GM18519 (cell line): ENCODE data around the gene BOK.

Experiments
- ATAC-seq: cut with Tn5 transposase; IDR thresholded peaks from one replicate; pipeline ENCODE4 v1.9.1; 2021; ENCODE audit warnings: mild to moderate bottlenecking, moderate library complexity; ENCODE audit not compliant: unreplicated experiment, low FRiP score

Gene BOK

DNA sequence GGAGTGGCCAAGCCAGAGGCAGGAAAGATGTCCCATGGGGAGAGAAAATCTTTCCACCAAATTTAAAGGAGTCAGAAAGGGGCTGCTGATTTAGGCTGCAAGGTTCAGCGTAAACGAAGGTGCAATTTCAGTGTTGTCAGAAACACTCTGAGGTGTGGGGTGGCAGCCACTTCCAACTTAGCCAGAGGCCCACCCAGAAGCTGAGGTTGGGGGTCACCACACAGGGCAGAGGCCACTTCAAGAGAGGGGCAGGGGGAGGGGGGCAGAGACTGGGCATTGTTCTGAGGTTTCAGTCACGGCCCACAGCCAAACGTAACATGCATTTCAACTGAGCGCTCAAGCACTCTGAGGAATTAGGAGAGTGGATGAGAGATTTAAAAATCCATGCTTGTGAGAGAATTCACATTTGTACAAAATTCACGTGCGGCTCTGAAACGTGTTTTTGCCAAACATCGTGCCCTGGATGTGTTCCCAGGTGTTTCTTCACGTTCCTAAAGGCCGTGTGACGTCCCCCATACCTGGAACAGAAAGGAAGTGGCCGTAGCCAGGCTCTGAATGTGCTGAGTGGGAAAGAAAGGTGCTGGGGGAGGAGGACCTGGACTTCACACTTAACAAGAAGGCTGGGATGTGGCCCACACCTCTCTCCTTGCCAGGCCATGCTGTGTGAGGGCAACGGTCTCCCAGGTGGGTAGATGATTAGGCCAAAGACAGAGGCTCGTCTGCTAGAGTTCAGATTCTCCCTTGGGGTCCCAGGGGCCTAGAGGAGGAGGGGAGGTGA is 19.5 kb upstream of the BOK start:
- no peak for ATAC-seq

DNA sequence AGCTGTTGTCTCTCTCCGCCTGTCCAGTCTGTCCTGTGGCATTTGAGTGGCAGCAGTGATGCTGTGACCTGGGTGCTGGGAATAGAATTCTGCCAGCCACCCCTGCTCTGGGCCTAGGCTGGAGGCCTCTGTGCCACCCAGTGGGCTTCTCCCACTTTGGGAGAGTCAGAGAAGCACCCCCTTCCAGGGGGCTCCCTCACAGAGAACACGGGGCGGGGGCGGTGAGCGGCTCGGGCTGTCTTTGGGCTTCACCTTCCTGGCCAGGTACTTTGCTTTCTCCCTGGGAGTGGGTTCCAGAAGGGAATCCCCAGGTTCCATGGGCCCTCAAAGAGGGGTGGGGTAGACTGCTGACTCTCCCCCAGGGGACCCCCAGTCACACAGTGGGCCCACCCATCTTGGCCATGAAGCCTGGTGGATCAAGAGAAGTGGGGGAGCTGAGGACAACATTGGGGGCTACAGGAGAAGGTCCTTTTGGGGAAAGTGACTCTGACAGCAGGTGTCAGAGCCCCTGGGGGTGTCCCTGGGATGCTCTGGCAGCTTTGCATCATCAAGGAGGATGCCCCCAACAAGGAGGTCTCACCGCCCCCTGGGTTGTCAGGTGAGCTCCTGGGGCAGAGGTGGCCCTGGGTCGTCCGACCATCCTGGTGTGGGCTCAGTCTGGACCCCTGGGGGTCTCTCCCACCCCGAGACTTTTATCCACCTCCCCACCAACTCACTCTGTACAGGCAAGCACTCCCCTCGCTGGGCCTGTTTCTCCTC is 18.8 kb upstream of the BOK start:
- no peak for ATAC-seq

DNA sequence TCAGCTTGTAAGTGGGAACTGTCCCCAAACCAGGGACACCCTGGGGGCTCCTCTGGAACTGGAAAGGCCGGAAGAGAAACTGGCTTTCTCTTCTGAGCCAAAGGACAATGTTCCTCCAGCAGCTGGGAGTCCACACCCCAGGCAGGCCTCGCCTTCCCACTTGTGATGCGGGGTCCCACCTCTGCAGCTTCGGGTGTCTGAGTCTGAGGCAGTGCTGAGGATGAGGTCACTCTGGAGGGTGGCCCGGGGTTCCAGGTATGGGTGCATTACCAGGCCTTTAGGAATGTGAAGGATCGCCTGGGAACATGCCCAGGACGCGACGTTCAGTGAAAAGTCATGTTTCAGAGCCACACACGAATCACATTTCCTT is 18.2 kb upstream of the BOK start:
- ATAC-seq, result no peak

DNA sequence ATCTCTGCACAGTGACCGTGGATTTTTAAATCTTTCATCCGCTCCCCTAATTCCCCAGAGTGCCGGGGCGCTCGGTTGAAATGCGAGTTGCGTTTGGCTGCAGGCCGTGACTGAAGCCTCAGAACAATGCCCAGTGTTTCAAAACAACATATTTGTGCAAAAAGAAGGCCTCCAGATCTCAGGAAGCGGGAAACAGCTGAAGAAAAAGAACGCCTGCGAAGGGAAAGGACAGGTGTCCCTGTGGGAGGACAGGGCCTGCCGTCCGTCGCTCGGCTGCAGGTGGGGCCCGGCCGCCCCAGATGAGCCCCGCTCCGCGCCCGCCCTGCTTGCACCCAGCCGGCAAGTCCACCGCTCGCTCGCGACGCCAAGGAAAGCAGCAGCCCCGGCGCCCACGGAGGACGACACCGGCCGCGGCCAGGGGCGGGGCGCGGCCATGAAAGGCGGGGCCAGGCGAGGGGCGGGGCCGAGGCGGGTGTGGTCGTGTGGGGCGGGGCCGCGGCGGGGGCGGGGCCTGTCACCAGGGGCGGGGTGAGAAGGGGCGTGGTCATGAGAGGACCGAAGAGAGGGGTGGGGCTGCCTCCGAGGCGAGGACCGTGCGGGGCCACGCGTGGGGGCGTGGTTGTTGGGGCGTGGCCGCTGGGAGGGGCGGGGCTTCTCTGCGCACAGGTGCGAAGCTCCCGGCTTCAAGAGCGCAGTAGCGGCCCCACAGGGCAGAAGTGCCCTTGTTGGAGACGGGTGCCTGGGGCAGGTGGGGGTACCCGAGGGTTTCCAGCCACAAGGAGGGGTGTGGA is 17.6 kb upstream of the BOK start:
- ATAC-seq, result no peak

DNA sequence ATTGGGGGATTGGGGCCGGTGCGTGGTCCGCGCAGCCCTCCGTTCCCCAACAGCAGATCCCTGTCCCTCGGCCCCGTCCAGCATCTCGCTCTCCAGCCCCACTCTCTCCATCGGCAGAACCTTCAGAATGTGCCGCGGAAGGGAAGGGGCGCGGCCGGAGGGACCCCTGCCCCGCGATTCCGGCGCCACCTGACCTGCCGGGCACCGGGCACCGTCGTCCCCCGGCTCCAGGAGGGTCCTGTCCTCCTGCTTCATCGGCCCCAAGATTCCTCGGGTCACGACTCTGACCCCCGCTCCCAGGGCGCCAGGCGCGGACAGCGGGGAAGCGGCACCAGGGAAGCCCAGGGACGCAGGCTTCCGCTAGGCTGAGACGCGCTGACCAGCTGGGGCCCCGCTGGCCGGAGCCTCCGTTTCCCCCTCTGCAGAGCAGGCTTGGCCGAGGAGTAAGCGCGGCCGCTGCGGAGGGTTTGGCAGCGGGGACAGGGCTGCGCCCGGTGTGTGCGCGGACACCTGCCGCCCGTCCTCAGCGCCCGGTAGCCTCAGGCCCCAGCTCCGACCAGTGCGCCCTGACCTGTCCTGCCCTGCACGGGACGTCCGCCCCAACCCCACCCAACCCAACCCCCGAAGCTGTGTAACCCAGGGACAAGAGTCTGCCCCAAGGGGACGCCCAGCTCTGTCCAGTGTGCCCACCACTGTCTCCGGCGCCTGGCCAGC is 16.8 kb upstream of the BOK start:
- no peak for ATAC-seq

DNA sequence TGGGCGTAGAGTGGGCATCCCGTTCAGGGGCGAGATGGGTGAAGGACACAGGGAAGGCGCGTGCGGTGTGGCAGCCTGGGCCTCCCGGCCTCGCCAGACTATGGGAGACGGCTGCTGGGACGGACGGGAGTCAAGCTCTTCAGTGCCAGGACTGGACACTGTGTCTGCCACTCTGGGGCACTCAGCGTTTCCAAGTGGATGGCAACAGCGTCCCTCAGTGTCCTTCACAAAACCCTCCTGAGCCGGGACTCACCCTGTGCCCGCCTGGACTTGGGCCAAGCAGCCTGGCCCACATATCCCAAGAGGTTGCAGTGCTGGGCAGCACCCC is 16.3 kb upstream of the BOK start:
- no peak for ATAC-seq

DNA sequence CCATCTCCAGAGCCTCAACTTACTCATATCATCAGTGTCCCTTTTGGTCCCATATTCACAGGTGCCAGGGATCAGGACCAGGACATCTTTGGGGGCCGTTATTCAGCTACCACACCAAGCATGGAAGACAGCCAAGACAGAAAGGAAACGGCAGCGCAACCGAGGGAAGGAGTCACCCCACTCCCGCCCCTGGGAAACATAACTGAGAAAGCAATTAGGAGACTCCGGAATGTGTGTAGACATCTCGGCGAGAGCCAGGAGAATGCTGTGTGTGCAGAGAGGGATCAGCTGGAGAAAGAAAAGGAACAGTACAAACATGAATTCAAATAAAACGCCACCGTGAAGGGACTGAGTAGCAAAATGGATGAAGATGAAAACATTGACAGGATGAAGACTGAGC is 13.4 kb upstream of the BOK start:
- ATAC-seq, result no peak

DNA sequence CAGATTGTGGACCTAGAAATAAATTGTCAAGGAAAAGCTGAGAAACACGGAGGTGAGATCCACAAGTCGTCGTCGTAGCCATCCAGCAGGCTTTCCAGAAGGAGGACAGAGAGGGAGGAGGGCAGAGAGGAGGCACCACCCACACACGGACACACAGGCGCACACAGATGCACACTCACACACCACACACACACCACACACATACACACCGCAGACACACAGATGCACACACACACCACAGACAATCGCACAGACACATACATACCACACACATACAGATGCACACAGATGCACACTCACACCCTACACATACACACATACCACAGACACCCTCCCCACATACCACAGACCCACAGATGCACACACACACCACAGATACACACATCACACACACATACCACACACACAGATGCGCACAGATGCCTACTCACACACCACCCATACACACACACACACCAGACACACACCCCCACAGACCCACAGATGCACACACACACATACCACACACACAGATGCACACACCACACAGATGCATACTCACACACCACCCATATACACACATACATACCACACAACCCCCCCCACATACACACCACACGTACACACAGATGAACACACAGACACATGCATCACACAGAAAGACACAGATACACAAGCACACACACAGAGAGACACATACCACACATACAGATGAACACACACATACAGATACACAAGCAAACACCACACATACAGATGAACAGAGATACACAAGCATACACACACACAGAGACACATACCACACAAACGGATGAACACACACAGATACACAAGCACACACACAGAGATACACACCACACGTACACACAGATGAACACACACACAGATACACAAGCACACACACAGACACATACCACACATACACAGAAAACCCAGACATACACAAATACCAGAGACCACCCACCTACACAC is 12.7 kb upstream of the BOK start:
- no peak for ATAC-seq

DNA sequence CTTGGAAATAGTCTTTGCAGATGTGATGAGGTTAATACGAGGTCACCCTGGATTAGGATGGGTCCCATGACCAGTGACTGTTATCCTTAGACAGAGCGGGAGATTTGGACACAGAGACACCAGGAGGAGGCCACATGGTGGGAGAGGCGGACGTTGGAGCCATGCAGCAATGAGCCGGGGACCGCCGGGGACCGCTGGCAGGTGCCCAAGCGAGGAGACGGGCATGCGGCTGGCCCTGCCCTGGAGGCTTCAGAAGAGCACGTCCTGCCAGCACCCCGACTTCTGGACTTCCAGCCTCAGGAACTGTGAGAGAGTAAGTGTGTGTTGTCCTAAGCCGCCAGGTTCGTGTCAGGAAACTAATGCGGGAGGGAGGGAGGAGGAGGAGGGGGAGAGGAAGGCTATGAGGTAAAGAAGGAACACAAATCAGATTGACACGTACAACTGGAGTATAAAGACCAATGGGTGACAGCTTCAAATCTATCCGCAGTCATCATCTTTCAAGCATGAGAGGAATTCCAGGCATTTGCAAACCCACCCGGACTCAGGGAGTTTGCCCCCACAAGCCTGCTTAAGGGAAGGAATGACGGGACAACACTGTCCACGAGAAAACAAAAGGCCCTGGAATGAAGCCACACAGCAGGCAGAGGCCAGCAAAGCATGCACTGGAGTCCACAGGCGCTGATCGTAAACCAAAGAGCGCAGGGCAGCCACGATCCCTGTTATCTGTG is 11.6 kb upstream of the BOK start:
- no peak for ATAC-seq

DNA sequence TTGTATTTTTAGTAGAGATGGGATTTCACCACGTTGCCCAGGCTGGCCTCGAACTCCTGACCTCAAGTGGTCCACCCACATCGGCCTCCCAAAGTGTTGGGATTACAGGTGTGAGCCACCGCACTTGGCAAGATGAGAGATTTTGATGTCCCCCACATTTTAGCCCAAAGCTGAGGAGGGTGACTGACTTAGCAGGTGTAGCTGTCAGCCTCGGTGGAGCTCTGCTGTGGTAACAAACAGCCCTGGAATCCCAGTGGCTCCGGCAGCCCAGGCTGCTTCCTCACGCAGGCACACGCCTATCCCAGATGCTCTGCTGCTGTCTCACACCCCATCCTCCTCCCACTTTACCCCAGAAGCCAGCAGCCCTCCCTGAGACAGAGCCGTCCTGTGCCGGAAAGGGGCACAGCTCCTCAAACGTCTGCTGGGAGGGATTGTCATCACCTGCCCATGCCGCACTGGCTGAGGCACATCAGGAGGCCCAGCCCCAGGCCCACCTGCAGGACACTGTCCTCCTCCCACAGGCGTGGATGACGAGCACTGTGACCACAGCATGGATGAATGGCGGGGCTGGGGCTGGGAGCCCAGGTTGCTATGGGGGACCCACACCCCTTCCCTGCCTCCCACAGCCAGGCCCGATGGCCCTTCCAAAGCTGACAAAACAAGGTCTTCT is 10.6 kb upstream of the BOK start:
- ATAC-seq, result no peak

DNA sequence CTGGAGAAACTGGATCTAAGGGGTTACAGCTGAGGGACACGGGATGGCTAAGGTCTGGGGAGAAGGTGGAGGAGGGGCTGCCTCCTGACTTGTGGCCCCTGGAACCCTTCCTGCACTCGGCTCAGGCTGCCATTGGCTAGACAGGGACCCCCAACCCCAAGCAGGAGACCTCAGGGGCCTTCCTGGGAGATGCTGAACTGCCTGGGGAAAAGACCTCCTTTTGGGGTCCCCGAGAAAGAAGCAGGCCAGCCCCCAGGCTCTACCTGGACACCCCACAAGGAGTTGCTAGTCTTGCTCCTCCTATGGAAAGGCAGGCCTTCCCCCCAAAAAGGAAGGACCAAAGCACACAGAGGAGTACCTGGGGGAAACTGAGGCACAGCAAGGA is 10.1 kb upstream of the BOK start:
- no peak for ATAC-seq

DNA sequence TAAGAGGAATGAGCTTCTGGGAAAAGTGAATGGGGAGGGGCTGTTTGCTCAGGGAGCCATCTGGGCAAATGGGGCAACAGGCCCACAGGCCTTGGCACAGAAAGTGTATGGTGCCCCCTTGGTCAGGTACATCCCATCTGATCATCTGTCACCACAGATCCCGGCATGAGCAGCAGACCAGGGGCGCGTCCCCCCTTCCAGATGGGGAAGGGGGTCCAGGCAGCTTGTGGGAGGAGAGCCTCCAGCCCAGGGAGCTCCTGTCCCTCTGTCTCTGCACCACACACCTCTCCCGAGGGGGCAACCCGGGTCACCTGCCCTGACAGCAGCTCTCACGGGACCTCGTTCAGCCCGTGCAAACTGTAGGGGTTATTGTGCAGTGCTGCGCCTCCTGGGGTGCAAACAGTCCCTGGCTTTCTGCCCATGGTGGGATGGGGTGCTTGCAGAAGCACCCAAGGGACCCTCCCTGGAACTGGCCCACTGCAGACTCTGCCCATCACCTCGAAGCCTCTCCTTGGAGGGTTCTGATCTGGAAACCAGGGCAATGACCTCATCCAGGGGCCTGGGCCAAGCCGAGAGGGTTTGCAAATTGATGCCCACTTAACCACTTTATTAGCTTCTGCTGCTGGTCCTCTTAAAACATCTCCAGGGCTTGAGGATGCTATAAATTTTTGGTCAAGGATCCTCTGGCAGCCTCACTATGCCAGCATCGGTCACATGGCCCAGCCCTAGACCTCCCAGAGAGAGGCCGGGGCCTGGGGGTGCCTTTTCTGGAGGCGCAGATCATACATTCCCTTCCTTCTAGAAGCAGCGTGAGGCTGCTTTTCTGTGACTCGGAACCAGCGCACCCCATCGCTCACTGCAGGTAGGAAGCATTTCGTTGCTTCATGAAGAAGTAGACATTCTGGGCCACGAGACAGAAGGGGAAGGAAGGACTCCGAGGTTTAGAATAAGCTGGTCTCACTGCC is 7.6 kb upstream of the BOK start:
- ATAC-seq, result no peak

DNA sequence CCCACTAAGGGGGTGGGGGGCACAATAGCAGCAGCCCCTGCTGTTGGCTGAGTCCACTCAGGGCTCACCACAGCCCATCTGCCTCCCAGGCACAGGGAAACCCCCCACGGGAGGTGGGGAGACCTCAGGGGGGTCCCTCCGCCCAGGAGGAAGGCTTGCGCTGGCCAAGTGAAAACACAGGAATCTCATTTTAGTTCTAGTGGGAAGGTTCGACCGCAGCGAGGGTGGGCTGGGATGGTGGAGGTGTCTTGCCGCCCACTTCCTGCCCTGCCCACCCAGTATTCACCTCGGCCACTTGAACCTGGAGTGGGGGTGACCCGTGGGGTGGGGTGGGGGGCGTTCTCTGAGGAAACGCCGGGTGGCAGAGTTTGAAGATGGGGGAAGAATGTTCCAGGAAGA is 6.9 kb upstream of the BOK start:
- ATAC-seq, result no peak

DNA sequence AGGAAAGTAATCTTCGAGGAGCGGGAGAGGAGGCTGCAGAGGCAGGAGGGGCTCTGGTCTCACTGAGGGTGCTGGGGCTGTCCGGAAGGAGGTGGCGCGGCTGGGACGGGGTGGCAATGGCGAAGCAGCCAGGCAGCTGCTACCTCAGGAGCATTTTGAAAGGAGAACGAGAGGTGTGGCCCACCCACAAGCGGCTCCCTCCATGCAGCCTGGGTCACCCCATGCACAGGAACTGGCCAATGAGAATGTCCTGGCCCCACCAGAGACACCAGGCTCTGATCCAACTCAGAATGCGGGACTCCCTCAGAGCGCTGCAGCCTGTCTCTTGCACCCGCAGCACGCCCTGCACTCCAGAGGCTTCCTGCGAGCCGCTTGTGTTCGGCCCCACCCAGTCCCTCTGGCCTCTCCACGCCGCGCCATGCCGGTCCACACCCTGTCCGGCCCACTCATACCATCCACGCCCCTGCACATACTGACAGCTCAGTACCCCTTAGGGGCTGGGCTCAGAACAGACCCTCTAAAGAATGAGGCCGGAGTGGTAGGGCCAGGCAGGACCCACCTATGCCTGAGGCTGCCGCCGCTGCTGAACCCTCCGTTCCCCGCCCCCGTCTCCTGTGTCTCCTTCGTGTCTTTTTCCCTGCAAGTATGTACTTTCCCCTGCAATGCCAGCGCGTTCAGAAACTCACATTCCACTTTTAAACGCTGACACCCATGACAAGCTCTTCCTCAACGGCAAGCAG is 6.4 kb upstream of the BOK start:
- no peak for ATAC-seq

DNA sequence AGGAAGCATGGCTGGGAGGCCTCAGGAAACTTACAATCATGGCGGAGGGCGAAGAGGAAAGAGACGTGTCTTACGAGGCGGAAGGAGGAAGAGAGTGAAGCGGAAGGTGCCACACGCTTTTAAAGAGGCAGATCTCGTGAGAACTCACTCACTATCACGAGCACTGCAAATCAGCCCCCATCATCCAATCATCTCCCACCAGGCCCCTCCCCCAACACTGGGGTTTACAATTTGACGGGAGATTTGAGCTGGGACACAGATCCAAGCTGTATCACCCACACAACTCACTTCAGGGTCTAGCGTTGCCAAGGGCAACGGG is 5.1 kb upstream of the BOK start:
- no peak for ATAC-seq

DNA sequence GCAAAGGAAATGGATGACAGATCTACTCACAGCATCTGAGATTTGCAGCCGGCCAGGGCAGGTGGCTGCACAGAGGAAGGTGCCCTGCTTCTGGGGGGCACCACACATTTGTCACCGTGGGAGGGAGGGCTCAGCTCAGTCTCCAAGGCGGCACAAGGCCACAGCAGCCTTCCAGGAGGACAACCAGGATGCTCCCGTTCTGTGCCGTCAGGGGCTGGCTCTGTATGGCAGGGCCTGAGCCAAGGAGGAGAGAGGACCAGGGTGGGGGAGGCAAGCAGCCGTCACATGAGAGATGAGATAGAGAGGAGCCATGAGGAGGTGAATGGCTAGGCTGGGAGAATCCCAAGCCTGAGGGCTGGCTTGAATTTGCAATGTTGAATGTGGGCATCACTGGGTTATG is 4.6 kb upstream of the BOK start:
- no peak for ATAC-seq
